Activated B cell treated with CpG ODN at 0.5 μM for 24 hours (primary cell): ENCODE results near the gene DGAT2. TPM values are rescaled to one million over a fixed set of nuclear protein-coding genes. Genes with fewer than 3 reads are reported as not detected.

ENCODE experiments used
- ATAC-seq: fragments of 200-7000 bp; cut with Tn5 transposase; one replicate; pipeline ENCODE4 v1.10.0; 2021; ENCODE audit warnings: low read depth, mild to moderate bottlenecking, moderate library complexity
- CTCF ChIA-PET: fragments of 350-600 bp; sonication (Branson Sonifier 250); formaldehyde crosslinking; loops from one replicate; lab custom pipeline; 2021; ENCODE audit warnings: antibody characterized with exemption; lab: Charles Lee
- POLR2A ChIA-PET: fragments of 350-600 bp; sonication (Branson Sonifier 250); formaldehyde crosslinking; loops from one replicate; lab custom pipeline; 2021; ENCODE audit warnings: antibody characterized with exemption; lab: Charles Lee
- DNase-seq: peaks from one replicate; pipeline ENCODE4 v3.0.0; 2022
- H3K27ac Mint-ChIP-seq: one replicate; pipeline ENCODE4 v1.8.0; 2020; ENCODE audit warnings: mixed read lengths
- H3K27me3 Mint-ChIP-seq: one replicate; pipeline ENCODE4 v1.8.0; 2021; ENCODE audit warnings: mixed read lengths
- H3K36me3 Mint-ChIP-seq: one replicate; pipeline ENCODE4 v1.8.0; 2021; ENCODE audit warnings: low read depth, mixed read lengths
- H3K4me1 Mint-ChIP-seq: one replicate; pipeline ENCODE4 v1.8.0; 2021; ENCODE audit warnings: mixed read lengths
- H3K4me3 Mint-ChIP-seq: one replicate; pipeline ENCODE4 v1.8.0; 2020; ENCODE audit warnings: mild to moderate bottlenecking, mixed read lengths
- H3K9me3 Mint-ChIP-seq: one replicate; pipeline ENCODE4 v1.8.0; 2020; ENCODE audit warnings: mixed read lengths
- intact Hi-C: fragments of 100-400 bp; cut with micrococcal nuclease; formaldehyde crosslinking; loops from one replicate; pipeline ENCODE4 v1.15.1; 2024
- total RNA-seq: library from RNA; stranded (reverse); gene quantifications from 2 replicates; pipeline ENCODE4 v1.2.3, GENCODE V29; 2022
- TF ChIP-seq, protein P1 (sequence below): fragments of 200-600 bp; IDR thresholded peaks from one replicate; pipeline ENCODE4 v1.8.0; 2022; ENCODE audit warnings: antibody characterized with exemption, mild to moderate bottlenecking

DGAT2 gene
- total RNA-seq, 1 donor from 2014 or later, result 7.9 TPM

DNA sequence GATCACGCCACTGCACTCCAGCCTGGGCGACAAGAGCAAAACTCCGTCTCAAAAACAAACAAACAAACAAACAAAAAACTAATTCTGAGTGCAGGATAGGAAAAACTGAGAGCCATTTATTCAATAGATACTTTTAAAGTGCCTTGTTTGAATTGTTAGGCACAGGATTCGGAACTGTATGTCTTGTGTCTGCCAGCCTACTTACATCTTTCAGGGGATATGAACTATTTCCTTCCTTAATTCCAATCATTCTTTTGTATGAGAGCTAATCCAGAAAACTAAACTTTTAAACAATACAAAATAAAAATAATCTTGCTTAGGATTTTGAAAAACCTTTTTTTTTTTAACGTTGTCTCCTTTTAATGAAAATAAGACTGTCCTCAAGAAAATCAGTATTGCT is 59.0 kb downstream of the DGAT2 start:
- Mint-ChIP-seq H3K4me1 (peaks cover 88% of the 10 kb centered on the region), H3K4me3 (no peak overlapping the region), H3K27me3 (no peaks in the 10 kb centered on the region), H3K27ac (peak overlapping the region; percentile 76), H3K9me3 (no peaks in the 10 kb centered on the region), H3K36me3 (peaks cover 47% of the 10 kb centered on the region)
- POLR2A ChIA-PET, result interaction anchor here (0.5 to 1.2 kb wide), 5 partner anchors 11 to 845 kb away, joined by 3 to 5 read pairs (median 3); no protein-coding TSS in a partner anchor
- intact Hi-C loops, result no loop called here
- CTCF ChIA-PET, result interaction anchor here (1.4 kb wide), 1 partner anchor 25 kb away, joined by 4 read pairs; no protein-coding TSS in a partner anchor
- DNase-seq (no peak), ATAC-seq (no peak)
- TF ChIP-seq, protein P1, sequence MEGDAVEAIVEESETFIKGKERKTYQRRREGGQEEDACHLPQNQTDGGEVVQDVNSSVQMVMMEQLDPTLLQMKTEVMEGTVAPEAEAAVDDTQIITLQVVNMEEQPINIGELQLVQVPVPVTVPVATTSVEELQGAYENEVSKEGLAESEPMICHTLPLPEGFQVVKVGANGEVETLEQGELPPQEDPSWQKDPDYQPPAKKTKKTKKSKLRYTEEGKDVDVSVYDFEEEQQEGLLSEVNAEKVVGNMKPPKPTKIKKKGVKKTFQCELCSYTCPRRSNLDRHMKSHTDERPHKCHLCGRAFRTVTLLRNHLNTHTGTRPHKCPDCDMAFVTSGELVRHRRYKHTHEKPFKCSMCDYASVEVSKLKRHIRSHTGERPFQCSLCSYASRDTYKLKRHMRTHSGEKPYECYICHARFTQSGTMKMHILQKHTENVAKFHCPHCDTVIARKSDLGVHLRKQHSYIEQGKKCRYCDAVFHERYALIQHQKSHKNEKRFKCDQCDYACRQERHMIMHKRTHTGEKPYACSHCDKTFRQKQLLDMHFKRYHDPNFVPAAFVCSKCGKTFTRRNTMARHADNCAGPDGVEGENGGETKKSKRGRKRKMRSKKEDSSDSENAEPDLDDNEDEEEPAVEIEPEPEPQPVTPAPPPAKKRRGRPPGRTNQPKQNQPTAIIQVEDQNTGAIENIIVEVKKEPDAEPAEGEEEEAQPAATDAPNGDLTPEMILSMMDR, result no peak

DNA sequence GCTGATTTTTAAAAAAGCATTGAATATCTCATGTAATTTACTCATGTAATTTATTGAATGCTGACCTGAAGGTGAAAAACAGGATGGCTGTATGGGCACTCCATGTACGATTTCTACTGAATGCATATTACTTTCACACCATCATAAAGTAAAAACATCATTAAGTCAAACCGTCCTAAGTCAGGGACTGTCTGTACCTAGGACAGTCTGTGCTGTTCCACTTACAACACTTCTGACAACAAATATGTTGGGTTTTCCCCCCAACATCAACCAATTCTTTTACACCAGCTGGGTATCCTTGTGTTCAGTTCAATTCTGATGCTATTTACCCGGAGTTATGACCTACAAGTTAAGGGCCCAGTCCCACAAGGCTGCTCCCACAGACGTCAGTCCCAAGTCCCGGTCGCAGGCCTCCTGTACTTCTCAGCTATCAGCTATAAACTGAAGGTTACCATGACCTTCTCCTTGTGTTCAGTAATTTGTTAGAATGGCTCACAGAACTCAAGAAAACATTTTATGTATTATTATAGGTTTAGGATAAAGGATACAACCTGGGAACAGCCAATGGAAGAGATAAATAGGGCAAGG is 63.4 kb downstream of the DGAT2 start:
- intact Hi-C loops, result no loop called here
- ChIA-PET CTCF (interaction anchor here (1.1 kb wide), 1 partner anchor 36 kb away, joined by 3 read pairs; no protein-coding TSS in a partner anchor), POLR2A (interaction anchor here (1.3 kb wide), 1 partner anchor 18 kb away, joined by 3 read pairs; the partner anchor contains the start of gene UVRAG)
- DNase-seq, result no peak
- Mint-ChIP-seq H3K27ac (no peak overlapping the region), H3K9me3 (no peaks in the 10 kb centered on the region), H3K36me3 (peaks cover 41% of the 10 kb centered on the region), H3K4me1 (peaks cover 88% of the 10 kb centered on the region), H3K27me3 (no peaks in the 10 kb centered on the region), H3K4me3 (no peak overlapping the region)
- no peak for ATAC-seq
- TF ChIP-seq, protein P1, result no peak

DNA sequence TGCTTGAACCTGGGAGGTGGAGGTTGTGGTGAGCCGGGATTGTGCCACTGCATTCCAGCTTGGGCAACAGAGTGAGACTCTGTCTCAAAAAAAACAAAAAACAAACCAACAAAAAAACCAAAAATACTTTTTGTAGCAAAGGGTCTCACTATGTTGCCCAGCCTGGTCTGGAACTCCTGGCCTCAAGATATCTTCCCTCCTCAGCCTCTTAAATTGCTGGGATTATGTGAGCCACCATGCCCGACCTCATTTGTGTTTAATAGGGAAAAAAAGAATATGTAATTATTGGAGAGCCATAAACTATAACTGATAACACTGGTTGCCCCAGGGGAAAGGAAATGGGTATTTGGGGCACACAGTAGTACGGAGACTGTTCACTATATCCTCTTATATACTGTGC is 66.2 kb downstream of the DGAT2 start:
- Mint-ChIP-seq H3K27me3 (no peaks in the 10 kb centered on the region), H3K36me3 (peaks cover 52% of the 10 kb centered on the region), H3K9me3 (no peaks in the 10 kb centered on the region), H3K27ac (peak overlapping the region; percentile 66), H3K4me3 (peak overlapping the region; percentile 35), H3K4me1 (peaks cover 93% of the 10 kb centered on the region)
- no peak for DNase-seq
- ChIA-PET POLR2A (interaction anchor here (0.7 kb wide), 2 partner anchors 10 to 20 kb away, joined by 3 read pairs; partner anchors contain the start of gene UVRAG), CTCF (no interaction called here)
- TF ChIP-seq, protein P1, result no peak
- intact Hi-C loops, result loop anchor here (5.0 kb wide), 1 partner anchor 32 kb away; no protein-coding TSS in a partner anchor
- ATAC-seq, result no peak

DNA sequence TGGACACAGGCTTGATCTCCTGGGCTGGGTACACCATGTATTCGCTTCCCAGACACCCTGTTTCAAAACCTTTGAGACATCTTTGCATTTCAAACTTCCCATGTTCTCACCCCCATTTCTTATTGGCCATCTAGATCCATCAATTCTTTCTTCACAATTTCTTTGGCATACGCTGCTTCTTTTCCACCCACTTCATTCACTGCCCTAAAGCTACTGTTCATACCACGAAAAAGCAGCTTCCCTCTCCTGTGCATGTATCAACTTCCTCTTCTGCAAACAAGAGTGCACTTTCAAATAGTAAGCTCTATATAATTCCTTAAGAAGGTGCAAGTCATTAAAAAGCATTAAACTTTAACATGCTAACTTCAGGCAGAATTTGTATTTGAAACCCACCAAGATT is 67.8 kb downstream of the DGAT2 start:
- no peaks in the 10 kb centered on the region for H3K9me3 Mint-ChIP-seq
- no peaks in the 10 kb centered on the region for H3K27me3 Mint-ChIP-seq
- peaks cover 45% of the 10 kb centered on the region for H3K36me3 Mint-ChIP-seq
- peak overlapping the region; percentile 5 for H3K4me3 Mint-ChIP-seq
- TF ChIP-seq, protein P1, result no peak
- intact Hi-C loops, result loop anchor here (2.0 to 5.0 kb wide), 2 partner anchors 14 to 34 kb away; no protein-coding TSS in a partner anchor
- peak overlapping the region; percentile 38 for H3K27ac Mint-ChIP-seq
- ChIA-PET POLR2A (interaction anchor here (0.6 to 3.4 kb wide), 7 partner anchors 10 to 63 kb away, joined by 3 to 22 read pairs (median 6); partner anchors contain the start of gene UVRAG), CTCF (interaction anchor here (0.9 to 1.2 kb wide), 2 partner anchors 30 to 32 kb away, joined by 6 to 7 read pairs; no protein-coding TSS in a partner anchor)
- peaks cover 95% of the 10 kb centered on the region for H3K4me1 Mint-ChIP-seq
- ATAC-seq (peak; percentile 71), DNase-seq (no peak)

DNA sequence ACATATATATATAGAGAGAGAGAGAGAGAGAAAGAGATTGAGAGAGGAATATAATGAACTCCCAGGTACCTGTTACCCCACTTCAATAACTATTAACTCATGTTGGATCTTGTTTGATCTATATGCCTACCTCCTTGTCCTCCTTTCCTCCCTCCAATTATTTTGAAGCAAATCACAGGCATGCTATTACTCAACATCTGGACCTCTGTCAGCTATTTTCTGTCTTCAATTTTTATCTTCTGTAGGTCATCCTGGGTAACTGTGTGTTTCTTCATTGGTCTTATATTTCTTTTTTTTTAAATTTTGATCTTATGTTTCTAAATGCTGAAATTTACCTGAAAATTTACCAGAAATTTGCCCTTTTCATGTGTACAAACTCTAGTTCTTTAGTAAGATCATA is 71.3 kb downstream of the DGAT2 start:
- ChIA-PET CTCF (interaction anchor here (1.3 to 1.8 kb wide), 2 partner anchors 37 to 369 kb away, joined by 4 read pairs; no protein-coding TSS in a partner anchor), POLR2A (interaction anchor here (0.6 kb wide), 1 partner anchor 33 kb away, joined by 7 read pairs; no protein-coding TSS in a partner anchor)
- peak overlapping the region; percentile 60 for H3K27ac Mint-ChIP-seq
- no peaks in the 10 kb centered on the region for H3K9me3 Mint-ChIP-seq
- intact Hi-C loops, result loop anchor here (2.0 to 5.0 kb wide), 2 partner anchors 15 to 38 kb away; no protein-coding TSS in a partner anchor
- H3K36me3 Mint-ChIP-seq, result peaks cover 42% of the 10 kb centered on the region
- TF ChIP-seq, protein P1, result no peak
- no peak overlapping the region for H3K4me3 Mint-ChIP-seq
- ATAC-seq (no peak), DNase-seq (no peak)
- H3K27me3 Mint-ChIP-seq, result no peaks in the 10 kb centered on the region
- peaks cover 89% of the 10 kb centered on the region for H3K4me1 Mint-ChIP-seq
